Nephron progenitor cell (in vitro differentiated cells): ENCODE results near the gene HS6ST2.

Experiments
- DNase-seq: peaks from one replicate; pipeline ENCODE4 v3.0.0; 2021
- H3K27ac Mint-ChIP-seq: 2 replicates; pipeline ENCODE4 v1.8.0; 2021; ENCODE audit warnings: mild to moderate bottlenecking, moderate library complexity, mixed read lengths
- H3K27me3 Mint-ChIP-seq: 2 replicates; pipeline ENCODE4 v1.8.0; 2021; ENCODE audit warnings: mild to moderate bottlenecking, low read depth, mixed read lengths; ENCODE audit not compliant: poor library complexity
- H3K36me3 Mint-ChIP-seq: 2 replicates; pipeline ENCODE4 v1.8.0; 2021; ENCODE audit warnings: low read depth, mixed read lengths
- H3K4me1 Mint-ChIP-seq: 2 replicates; pipeline ENCODE4 v1.8.0; 2021; ENCODE audit warnings: mixed read lengths
- H3K4me3 Mint-ChIP-seq: 2 replicates; pipeline ENCODE4 v1.8.0; 2021; ENCODE audit warnings: mild to moderate bottlenecking, moderate library complexity, mixed read lengths
- H3K9me3 Mint-ChIP-seq: 2 replicates; pipeline ENCODE4 v1.8.0; 2021; ENCODE audit warnings: mild to moderate bottlenecking, moderate library complexity, mixed read lengths
- TF ChIP-seq, protein P1 (sequence below): fragments of 200-600 bp; sonication (generic); IDR thresholded peaks from 2 replicates; pipeline ENCODE4 v1.5.0; 2021; ENCODE audit warnings: antibody characterized with exemption

Gene HS6ST2

GRCh38 chrX:132623300-132623699 is 335.1 kb downstream of the HS6ST2 start:
- DNase-seq = no peak
- Mint-ChIP-seq H3K27ac (no peak overlapping the region), H3K4me1 (no peaks in the 10 kb centered on the region), H3K27me3 (peaks cover 4% of the 10 kb centered on the region), H3K36me3 (peaks cover 7% of the 10 kb centered on the region), H3K9me3 (no peaks in the 10 kb centered on the region), H3K4me3 (no peak overlapping the region)
- TF ChIP-seq, protein P1, sequence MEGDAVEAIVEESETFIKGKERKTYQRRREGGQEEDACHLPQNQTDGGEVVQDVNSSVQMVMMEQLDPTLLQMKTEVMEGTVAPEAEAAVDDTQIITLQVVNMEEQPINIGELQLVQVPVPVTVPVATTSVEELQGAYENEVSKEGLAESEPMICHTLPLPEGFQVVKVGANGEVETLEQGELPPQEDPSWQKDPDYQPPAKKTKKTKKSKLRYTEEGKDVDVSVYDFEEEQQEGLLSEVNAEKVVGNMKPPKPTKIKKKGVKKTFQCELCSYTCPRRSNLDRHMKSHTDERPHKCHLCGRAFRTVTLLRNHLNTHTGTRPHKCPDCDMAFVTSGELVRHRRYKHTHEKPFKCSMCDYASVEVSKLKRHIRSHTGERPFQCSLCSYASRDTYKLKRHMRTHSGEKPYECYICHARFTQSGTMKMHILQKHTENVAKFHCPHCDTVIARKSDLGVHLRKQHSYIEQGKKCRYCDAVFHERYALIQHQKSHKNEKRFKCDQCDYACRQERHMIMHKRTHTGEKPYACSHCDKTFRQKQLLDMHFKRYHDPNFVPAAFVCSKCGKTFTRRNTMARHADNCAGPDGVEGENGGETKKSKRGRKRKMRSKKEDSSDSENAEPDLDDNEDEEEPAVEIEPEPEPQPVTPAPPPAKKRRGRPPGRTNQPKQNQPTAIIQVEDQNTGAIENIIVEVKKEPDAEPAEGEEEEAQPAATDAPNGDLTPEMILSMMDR = no peak

- TF ChIP-seq, protein P1 = no peak
- no peak overlapping the region for H3K27ac Mint-ChIP-seq
- H3K27me3 Mint-ChIP-seq = peaks cover 4% of the 10 kb centered on the region
- H3K9me3 Mint-ChIP-seq = no peaks in the 10 kb centered on the region
- peaks cover 2% of the 10 kb centered on the region for H3K36me3 Mint-ChIP-seq
- no peaks in the 10 kb centered on the region for H3K4me1 Mint-ChIP-seq
- DNase-seq = no peak
- no peak overlapping the region for H3K4me3 Mint-ChIP-seq
Observed at GRCh38 chrX:132622130-132622529, 336.3 kb downstream of the HS6ST2 start.

DNA sequence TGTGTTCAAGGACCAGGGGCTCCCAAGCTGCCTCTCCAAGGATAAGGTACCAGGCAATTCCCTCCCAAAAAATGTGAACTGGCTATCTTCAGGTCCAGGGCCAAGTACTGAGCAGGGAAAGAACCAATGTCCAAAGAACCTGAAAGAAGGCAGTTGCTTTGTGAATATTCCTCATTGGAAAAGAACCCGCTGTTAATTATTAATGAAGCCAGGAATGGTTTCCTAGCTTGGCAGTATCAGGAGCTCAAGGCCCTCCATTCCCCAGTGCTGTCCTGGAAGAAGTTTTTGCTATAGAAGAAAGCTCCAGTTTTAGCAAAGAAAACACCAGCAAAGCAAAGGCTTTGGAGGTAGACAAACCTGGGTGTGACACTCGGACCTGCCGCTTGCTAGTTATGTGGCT is 339.6 kb downstream of the HS6ST2 start:
- TF ChIP-seq, protein P1 = no peak
- Mint-ChIP-seq H3K9me3 (no peaks in the 10 kb centered on the region), H3K4me1 (peaks cover 23% of the 10 kb centered on the region), H3K4me3 (no peak overlapping the region), H3K36me3 (no peaks in the 10 kb centered on the region), H3K27me3 (peaks cover 7% of the 10 kb centered on the region), H3K27ac (no peak overlapping the region)
- DNase-seq = no peak

- no peaks in the 10 kb centered on the region for H3K9me3 Mint-ChIP-seq
- H3K36me3 Mint-ChIP-seq = no peaks in the 10 kb centered on the region
Observed at GRCh38 chrX:132615391-132616131, 342.9 kb downstream of the HS6ST2 start.

DNA sequence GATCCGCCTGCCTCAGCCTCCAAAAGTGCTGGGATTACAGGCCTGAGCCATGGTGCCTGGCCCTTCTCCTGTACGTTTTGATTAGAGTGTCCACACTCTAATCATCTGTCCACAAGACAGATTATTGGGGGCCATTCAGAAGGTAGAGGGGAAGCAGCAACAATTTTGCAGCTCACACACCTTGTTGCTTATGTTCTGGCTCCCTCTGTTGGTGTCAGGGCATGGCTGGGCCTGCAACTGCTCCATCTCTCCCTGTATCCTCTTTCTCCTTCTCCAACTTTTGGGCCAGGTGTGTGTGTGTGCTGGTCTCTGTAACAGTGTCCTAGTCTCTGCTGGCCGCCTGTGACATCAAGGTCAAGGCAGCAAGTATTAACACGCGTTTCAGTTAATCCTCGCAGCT is 344.1 kb downstream of the HS6ST2 start:
- TF ChIP-seq, protein P1 = peak; percentile 47
- no peaks in the 10 kb centered on the region for H3K36me3 Mint-ChIP-seq
- H3K9me3 Mint-ChIP-seq = no peaks in the 10 kb centered on the region
- peak; percentile 36 for DNase-seq
- H3K4me3 Mint-ChIP-seq = no peak overlapping the region
- peak overlapping the region; percentile 31 for H3K27ac Mint-ChIP-seq
- peaks cover 32% of the 10 kb centered on the region for H3K4me1 Mint-ChIP-seq
- H3K27me3 Mint-ChIP-seq = peaks cover 3% of the 10 kb centered on the region

More at GRCh38 chrX:132615391-132616131, 342.9 kb downstream of the HS6ST2 start:
- H3K4me1 Mint-ChIP-seq = peaks cover 31% of the 10 kb centered on the region
- no peak overlapping the region for H3K4me3 Mint-ChIP-seq
- TF ChIP-seq, protein P1 = peak; percentile 65
- DNase-seq = peak; percentile 76
- H3K27ac Mint-ChIP-seq = no peak overlapping the region
- H3K27me3 Mint-ChIP-seq = peaks cover 3% of the 10 kb centered on the region

GRCh38 chrX:132613801-132614200 is 344.6 kb downstream of the HS6ST2 start:
- H3K27me3 Mint-ChIP-seq = peaks cover 3% of the 10 kb centered on the region

More at GRCh38 chrX:132613801-132614200, 344.6 kb downstream of the HS6ST2 start:
- Mint-ChIP-seq H3K4me3 (no peak overlapping the region), H3K4me1 (peaks cover 32% of the 10 kb centered on the region), H3K27ac (no peak overlapping the region), H3K9me3 (no peaks in the 10 kb centered on the region), H3K36me3 (no peaks in the 10 kb centered on the region)
- TF ChIP-seq, protein P1 = no peak
- DNase-seq = no peak
